ENCODE measurements around the gene KCNH2.

GRCh38 chr7:151010307-151011096 is 32.4 kb upstream of the KCNH2 start:
- TF ChIP-seq CTCF (IDR thresholded peaks at IDR 0.05) (no peak), POLR2A (IDR thresholded peaks at IDR 0.05) (no peak)
